HCT116 (cell line): ENCODE results near the gene L1CAM.

ENCODE experiments used
- POLR2A ChIP-seq: IDR thresholded peaks from 2 replicates; pipeline ENCODE4 v1.7.0; 2011; ENCODE audit warnings: borderline replicate concordance; ENCODE audit not compliant: insufficient read depth, insufficient read length; ENCODE audit errors: extremely low read depth
- POLR2AphosphoS5 ChIP-seq: IDR thresholded peaks from 2 replicates; pipeline ENCODE4 v1.6.1; 2011; ENCODE audit warnings: mild to moderate bottlenecking, low read depth, low read length, moderate library complexity
- TF ChIP-seq, protein P1 (sequence below), 3 experiments: fragments of 200-600 bp in 1 of 3; sonication (generic) in 1 of 3; IDR thresholded peaks in 2 of 3; conservative IDR thresholded peaks in 1 of 3; 2 replicates each; pipeline ENCODE4 v1.5.1; 2012 to 2017; ENCODE audit warnings: low read depth in 2 of 3, low read length in 2 of 3, antibody characterized with exemption in 1 of 3, borderline replicate concordance in 1 of 3, control low read depth in 1 of 3, mild to moderate bottlenecking in 1 of 3, mixed read lengths in 1 of 3, mixed run types in 1 of 3, moderate library complexity in 1 of 3; ENCODE audit not compliant: insufficient read depth in 1 of 3

- TF ChIP-seq POLR2AphosphoS5: no peak
- no peak for TF ChIP-seq POLR2A
- TF ChIP-seq, protein P1, sequence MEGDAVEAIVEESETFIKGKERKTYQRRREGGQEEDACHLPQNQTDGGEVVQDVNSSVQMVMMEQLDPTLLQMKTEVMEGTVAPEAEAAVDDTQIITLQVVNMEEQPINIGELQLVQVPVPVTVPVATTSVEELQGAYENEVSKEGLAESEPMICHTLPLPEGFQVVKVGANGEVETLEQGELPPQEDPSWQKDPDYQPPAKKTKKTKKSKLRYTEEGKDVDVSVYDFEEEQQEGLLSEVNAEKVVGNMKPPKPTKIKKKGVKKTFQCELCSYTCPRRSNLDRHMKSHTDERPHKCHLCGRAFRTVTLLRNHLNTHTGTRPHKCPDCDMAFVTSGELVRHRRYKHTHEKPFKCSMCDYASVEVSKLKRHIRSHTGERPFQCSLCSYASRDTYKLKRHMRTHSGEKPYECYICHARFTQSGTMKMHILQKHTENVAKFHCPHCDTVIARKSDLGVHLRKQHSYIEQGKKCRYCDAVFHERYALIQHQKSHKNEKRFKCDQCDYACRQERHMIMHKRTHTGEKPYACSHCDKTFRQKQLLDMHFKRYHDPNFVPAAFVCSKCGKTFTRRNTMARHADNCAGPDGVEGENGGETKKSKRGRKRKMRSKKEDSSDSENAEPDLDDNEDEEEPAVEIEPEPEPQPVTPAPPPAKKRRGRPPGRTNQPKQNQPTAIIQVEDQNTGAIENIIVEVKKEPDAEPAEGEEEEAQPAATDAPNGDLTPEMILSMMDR (IDR thresholded peaks at IDR 0.05 in 2 of 3, conservative IDR thresholded peaks at IDR 0.05 in 1 of 3; ENCODE audit: borderline replicate concordance in 1 of 3, insufficient read depth in 1 of 3, low read depth in 2 of 3, low read length in 2 of 3): no peak
Measured at GRCh38 chrX:153865685-153866084, 20.3 kb downstream of the L1CAM start.
